ENCODE results near the gene HOXB9.

DNA sequence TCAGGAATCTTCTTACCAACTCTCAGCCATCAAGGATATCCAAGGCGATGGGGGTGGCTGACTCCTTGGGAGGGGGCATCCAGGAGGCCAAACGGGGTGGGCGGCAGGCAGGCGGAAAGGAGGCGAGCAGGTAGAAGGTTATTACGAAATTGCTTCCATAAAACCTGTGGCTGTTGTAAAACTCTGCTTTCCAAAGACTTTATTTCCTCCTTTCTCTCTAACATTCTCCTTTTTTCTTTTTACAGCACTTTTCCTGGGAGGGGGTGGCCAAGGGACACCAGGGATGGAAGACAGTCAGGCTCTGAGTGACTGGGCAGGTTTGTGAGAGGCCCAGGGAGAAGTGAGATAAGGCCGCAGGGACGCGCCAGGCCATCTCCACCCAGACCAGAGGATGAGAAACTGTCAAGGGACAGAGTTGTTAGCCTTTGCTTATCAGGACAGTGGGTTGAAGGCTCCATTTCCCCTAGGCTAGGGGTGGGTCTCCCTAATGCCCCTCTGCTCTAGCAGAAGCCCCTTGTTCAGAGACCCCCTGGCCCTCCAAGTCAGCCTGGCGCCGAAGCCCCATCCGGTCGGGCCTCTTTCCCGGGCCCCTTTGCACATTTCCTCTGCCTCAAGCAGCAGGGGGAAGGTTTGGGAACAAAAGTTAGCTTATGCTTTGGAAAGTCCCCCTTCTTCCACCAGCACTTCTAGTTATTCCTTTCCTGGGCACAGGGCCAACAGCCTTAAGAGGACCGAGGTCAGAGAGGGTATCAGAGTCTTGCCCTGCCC is 5.0 kb upstream of the HOXB9 start:
- no peak for TF ChIP-seq POLR2A (IDR thresholded peaks at IDR 0.05)
- TF ChIP-seq, protein P1, sequence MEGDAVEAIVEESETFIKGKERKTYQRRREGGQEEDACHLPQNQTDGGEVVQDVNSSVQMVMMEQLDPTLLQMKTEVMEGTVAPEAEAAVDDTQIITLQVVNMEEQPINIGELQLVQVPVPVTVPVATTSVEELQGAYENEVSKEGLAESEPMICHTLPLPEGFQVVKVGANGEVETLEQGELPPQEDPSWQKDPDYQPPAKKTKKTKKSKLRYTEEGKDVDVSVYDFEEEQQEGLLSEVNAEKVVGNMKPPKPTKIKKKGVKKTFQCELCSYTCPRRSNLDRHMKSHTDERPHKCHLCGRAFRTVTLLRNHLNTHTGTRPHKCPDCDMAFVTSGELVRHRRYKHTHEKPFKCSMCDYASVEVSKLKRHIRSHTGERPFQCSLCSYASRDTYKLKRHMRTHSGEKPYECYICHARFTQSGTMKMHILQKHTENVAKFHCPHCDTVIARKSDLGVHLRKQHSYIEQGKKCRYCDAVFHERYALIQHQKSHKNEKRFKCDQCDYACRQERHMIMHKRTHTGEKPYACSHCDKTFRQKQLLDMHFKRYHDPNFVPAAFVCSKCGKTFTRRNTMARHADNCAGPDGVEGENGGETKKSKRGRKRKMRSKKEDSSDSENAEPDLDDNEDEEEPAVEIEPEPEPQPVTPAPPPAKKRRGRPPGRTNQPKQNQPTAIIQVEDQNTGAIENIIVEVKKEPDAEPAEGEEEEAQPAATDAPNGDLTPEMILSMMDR (IDR thresholded peaks at IDR 0.05 in 4 of 5, conservative IDR thresholded peaks at IDR 0.05 in 1 of 5): no peak

Measured in gastrocnemius medialis (tissue), 4 donors.